DMS114 treated with DMSO at 0.1 percent for 48 hours (cell line): ENCODE measurements around the gene TBL1X.
"Not testable (repeated sequence)": the region's sequence is repeated elsewhere in the genome, so short reads cannot be mapped to it uniquely, and the experiment has no call there.

Experiments used
- DNase-seq: peaks from one replicate; lab custom pipeline; 2025; ENCODE audit not compliant: unreplicated experiment; lab: John Stamatoyannopoulos, UW

Gene TBL1X

DNA sequence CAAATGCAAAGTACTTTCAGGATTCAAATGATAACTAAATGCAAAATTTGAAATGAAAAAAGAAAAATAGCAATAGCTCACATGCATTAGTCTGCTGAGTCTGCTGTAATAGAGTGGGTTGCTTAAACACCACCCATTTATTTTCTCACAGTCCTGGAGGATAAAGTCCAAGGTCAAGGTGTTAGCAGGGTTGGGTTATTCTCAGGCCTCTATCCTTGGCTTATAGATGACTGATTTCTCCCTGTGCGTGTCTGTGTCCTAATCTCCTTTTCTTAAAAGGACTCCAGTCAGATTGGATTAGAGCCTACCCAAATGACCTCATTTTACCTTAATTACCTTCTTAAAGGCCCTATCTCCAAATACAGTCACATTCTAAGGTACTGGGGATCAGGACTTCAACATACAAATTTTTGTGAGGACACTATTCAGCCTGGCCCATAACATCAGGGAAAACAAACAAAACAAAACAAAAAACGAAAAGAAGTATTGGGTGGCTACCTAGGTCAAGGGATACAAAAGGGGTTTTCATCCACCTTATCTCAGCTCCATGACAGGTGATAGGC is 6.3 kb upstream of the TBL1X start:
- DNase-seq, result no peak

DNA sequence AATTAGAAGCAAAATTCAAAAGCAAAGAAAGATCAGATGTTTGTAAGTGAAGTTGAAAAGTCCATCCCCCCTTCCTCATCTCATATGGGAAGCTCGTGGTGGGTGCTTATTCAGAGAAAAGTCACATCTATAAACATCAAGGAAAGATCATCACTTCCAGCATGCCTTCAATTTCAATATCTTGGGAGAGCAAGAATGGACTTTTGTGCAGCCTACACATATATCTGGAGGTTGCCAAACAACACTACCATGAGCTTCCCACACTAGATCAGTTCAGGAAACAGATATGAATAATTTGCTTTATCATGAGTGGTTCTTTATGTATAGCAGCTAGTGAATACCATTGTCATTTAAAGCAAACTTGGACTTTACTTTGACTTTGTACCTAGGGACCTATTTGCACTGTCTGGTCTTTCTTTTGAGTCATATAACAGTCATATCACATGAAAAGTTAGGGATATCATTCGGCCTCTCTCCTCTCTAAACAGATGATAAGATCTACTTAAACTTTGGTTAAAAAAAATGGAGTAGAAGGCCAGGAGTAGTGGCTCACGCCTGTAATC is 5.6 kb upstream of the TBL1X start:
- DNase-seq, result no peak

DNA sequence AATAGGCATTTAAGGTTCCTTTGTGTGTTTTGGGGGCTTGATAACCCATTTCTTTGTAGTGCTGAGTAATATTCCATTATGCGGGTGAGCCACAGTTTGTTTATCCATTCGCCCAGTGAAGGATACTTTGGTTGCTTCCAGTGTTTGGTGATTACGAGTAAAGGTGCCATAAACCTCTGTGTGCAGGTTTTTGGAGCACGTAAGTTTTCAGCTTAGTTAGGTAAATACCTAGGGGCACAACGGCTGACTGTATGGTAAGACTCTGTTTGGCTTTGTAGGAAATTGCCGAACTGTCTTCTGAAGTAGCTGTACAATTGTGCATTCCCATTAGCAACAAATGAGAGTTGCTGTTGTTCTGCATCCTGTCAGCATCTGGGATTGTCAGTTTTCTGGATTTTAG is 3.8 kb upstream of the TBL1X start:
- DNase-seq, result no peak

DNA sequence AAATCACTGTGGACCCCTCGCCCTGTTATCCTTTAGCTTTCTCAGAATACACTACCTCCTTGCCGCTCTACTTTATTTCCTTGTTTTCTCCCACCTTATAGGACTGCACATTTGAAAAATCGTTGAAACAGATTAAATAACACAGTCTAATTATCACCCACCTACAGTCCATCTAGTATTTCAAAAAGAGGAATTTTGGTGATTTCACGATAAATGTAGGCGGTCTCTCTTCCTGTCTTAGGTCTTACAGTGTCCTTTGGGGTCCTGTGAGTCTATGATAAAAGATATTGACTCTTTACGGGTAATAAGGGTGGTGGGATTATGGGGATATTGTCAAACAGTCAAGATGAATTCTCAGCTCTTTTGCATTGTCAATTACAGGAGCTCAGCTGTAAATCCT is 2.4 kb upstream of the TBL1X start:
- no peak for DNase-seq

DNA sequence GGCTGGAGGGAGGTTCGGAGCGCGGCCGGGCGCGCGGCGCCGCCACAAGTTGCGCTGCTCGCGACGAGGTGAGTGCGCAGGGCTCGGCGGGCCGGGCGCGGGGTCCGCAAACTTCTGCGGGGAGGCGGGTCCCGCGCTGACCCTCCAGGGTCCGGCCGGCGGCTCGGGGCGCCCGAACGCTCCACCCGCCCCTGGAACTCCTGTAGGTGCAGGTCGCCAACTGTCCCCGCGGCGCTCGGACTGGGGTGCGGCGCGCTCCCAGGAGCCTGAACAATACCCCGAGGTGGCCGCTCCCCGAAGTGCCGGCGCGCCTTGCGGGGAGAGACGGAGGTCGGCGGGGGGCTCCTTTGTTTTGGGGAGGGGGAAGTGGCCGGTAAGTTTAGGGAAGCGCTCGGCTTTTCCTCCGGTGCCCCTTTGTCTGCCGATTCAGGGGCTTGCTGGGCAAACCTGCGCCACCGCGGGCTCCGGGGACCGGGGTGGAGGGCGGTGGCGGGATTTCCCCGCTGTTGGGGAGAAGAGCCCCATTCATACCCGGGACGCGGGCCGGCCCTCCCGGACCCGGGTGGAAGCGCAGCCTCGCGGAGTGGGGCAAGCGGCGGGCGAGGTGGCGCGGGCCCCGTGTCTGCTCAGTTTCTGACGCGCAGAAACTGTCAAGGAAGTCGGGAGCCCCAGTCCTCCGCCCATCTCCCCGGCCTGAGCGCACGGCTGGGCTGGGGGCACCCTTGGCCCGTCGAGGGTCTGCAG is 694 bp downstream of the TBL1X start:
- DNase-seq, result no peak

DNA sequence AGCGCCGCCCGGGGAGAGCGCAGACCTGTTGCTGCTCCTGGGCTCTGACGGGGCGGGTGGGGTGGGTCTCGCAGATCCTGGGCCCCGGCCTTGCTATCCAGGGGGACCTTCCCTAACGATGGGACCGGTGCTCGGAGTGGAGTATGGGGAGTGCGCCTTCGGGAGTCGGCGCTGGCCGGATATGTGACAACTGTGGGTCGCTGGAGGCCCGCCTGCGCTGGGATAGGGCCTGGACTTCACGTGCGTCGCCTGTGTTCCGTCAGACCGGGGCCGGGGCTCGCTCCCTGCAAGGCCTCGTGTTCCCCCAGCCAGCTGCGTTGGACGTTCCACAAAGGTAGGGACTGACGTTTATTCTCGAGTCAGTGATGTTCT is 1.3 kb downstream of the TBL1X start:
- no peak for DNase-seq

DNA sequence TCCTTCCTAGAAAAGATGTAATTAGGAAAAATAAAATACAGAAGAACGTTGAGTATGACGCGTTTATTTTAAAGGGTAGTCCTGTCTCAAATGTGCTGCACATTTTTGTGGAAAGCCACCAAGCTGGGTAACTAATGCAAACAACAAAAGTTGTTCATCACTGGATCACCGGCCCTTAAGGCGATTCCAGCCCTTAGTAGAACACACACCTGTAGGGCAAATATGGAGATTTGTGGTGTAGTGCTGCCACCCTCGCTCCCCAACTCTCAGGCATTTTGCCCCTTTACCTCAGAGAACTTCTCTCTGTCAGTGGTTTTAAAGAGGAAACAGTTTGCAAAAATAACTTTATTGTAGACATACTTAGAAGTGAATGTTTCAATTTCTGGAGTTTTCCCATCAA is 1.9 kb downstream of the TBL1X start:
- no peak for DNase-seq

DNA sequence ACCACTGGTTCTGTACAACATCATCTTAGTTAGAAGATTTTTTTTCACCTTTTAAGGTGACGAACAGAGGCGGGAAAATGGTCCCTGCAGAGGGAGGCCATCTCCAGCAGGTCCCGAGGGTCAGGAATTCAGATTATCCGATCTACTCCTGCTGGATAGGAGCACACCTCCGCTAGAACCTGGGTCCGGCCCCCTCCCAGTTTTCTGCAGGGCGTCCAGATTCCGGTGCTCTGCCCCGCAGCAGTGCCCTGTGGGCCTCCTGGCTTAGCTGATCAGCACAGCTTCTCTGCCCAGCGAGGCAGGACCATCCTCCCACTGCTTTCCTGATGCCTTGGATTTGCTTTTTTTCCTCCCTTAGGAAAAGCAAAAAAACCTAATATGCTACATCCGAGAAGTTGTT is 2.3 kb downstream of the TBL1X start:
- no peak for DNase-seq

DNA sequence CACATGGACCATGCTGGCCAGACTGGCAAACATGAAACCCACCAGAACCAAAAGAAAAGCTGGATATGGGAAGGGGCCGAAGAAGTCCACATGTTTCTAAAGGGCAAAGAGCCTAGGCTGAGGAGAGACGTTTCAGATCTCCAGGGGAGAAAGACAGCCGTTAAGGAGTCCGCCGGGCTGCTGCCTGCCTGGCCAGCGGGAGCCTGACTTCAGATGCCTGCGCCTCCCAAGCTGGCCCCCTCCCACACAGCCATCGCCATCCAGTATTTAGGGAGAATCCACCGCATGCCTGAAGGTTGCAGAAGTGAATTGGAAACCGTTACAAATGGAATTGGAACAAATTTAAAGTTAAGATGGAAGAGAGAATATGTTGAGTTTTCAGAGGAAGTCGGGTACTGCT is 2.9 kb downstream of the TBL1X start:
- DNase-seq, result no peak

DNA sequence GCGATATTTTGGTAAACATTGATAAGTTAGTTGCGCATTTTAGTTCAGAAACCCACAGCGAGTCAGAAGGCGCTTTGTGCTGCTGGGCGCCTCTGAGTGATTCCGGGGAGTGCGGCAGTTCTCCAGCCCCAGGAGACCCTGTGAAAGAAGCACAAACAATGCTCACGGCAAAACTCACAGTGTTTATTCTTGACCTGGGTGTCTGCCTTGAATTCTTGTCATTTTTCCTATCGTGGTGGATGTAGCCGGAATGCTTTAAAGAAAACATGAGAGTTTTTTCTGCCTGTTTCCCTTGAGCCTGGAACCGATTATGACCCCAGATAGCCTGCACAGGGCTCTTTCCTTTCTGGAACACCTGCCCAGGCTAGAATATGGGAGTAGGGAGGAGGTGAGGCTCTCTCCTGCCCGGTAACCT is 6.7 kb downstream of the TBL1X start:
- DNase-seq, result no peak

DNA sequence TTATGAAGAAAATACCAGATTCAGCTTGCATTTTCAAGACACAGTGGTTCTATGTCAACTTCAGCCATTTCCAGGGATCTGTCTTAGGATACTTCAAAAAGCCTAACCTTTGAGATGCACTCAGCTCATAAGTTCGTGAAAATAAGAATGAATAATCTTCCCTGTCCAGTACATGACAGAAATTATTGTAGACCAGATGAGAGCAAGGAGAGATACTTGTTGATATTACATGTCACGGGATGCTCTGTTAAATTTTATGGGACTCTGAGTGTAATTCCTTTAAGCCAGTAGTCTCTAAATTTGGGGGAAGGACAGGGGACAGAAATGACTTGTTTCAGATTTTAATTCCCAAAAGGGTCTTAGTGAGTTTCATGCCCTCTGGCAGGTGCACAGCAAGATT is 8.8 kb downstream of the TBL1X start:
- DNase-seq, result no peak

DNA sequence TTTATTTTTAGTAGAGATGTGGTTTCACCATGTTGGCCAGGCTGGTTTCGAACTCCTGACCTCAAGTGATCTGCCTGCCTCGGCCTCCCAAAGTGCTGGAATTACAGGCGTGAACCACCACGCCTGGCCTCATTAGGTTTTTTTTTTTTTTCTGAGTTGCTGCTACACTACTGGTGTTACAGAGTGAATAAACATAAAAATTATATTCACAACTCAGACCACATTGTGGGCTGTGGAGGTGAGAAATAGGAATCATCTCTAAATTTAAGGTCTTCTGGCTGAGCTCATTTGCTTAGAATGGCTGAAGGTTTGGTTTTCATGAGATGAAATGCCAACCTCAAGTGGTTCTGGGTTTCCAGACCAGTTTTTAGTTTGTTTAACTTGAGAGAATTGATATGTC is 10.6 kb downstream of the TBL1X start:
- DNase-seq, result not testable (repeated sequence)

DNA sequence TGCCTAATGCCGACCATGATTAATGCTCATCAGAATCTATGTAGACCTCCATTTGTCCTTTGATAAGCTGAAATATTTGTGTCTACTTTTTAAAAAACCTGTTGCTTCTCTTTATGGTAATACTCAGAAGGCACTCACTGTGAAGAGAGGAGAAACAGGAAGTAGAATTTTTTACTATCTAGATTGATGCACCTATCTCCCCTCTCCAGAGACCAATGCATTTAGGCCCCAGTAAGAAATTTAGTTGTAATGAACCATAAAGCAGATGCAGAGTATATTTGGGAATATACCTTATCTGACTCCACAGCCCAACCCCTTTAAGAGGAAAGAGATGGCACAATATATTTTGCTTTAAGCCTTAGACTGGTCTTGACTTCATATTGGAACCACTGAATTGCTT is 11.1 kb downstream of the TBL1X start:
- no peak for DNase-seq

DNA sequence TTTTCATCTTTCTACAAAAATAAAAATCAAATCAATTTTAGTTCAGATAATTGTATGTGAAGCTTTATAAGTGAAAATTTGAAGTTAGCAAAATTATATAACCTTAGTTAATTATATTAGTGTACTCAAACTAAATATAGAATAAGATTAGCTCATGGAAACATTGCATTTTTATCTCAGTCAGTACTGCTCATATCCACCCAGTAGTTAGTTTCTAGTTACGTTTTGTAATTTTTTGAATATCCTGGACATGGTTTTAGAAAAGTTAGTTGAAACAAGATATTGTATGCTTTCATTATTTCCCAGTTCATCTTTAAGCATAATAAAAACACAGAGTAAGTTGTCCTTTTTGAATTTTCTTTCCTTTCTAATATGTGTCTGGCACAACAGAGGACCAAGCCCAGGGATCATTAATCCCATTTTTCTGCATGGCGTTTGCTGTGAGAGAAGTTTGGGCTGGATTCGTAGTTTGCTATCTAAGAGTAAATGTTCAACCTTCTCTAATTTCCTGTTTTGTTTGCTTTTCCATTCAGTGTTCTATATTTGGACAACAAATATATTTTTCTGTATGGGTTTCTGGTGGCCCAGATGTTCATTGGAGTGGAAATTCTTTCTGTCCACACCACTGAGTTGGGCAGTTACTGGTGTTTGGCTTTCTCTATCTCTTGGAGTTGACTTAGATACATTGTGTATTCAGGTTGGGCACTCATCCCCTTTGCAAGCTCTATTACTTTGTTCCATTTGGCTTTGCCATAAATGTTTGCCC is 12.1 kb downstream of the TBL1X start:
- no peak for DNase-seq

DNA sequence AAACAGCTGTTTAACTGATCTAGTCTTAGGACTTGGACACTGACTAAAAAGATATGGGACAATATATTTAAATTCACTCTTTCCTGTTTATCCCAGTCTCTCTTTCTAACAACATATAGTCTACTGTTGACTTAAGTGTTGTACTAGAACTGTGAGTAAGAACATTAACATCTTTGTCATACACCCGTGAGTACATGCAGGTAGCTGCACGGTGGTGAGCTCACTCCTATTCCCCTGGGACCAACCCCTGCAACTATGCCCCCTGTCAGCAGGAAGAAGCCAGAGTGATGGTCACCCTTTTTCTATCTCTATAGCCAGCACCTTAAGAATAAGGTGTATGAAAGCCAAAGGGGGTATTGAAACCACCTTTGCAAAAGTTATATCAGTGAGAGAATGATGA is 17.6 kb downstream of the TBL1X start:
- no peak for DNase-seq

DNA sequence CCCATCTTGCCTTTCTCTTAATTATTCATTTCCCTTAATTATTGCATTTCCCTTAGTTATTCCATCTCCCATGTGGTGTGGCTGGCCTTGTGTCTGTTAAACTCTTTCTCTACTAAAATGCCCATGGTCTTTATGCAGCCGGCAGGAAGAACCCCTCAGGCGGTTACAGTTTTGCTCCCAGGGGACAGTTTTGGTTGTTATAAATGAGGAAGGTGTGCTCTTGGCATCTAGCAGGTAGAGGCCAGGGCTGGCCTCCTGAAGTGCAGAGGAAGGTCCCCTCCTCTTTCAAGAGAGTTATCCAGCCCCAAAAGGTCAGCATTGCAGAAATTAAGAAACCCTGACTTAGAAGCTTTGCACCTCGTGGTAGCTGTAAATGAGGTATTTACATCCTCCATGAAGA is 18.0 kb downstream of the TBL1X start:
- DNase-seq, result no peak

DNA sequence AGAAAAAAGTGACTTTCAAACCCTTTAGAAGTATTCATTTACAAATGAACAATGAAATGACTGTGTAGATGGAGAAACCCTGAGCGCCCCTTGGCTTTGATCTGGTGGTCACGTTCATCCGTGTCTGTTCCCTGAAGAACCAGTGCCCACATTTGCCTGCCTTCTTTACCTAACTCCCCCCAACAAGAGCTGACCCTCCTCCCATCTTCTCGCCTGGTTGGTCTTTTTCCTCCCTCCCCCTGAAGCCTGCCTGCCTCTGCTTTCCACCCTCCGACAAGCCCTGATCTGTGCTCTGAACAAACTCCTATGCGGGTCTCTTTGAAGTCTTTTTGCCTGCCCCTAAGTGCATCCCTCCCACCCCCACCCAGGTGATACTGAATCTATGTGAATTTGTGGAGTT is 18.5 kb downstream of the TBL1X start:
- no peak for DNase-seq

DNA sequence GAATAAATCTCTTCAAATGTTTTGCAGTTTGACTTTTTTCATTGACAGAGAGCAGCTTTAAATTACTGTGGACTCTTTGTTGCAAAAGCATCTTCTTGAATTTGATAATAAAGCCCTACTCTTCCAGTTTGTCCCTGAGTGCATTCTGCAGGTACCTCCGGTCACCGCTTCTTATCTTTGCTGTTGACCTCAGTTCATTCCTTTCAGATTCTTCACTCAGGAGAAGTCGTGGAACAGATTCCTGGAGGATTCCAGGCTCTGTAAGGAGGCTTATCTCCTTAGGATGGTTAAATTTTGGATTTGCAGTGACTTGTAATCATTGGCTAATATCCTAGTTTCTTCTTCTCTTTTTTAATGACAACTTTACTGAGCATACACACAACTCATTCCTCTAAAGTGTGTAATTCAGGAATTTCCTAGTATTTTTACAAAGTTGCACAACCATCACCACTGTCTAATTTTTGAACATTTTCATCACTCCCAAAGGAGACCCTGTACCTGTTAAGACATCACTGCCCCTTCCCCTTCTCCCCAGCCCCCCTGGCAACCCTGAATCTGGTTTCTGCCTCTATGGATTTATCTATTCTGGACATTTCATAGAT is 22.0 kb downstream of the TBL1X start:
- DNase-seq, result no peak

DNA sequence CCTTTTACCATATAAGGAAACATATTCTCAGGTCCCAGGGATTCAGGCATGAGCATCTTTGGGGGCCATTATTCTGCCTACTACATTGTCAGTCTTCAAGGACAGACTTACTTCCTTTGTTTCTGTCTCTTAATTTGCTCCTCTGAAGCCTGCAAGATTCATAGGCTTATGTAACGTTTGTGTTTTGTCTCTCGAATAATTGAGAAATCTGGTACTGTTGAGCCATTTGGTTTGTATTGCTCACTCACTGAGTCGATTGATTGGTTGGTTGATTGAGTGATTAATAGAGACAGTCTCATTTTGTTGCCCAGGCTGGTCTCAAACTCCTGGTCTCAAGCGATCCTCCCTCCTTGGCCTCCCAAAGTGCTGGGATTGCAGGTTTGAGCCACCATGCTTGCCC is 23.7 kb downstream of the TBL1X start:
- DNase-seq, result no peak

DNA sequence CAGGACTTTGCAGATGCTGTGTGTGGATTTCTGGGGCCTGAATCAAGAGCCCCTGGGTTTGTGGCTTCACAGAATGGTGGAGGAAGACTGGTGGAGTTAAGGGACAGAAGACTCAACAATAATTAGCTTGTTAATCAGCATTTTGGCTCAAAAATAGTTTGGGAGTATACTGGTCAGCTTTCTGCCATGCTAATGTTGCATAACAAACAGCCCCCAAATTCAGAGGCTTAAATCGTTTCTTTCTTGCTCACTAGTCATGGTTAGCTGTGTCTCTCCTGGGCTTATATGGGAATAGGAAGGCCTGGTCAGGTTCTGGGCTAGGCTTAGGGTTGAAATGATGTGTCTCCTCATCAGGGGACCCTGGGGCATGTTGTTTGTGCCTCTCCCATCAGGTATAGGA is 24.4 kb downstream of the TBL1X start:
- DNase-seq, result no peak

DNA sequence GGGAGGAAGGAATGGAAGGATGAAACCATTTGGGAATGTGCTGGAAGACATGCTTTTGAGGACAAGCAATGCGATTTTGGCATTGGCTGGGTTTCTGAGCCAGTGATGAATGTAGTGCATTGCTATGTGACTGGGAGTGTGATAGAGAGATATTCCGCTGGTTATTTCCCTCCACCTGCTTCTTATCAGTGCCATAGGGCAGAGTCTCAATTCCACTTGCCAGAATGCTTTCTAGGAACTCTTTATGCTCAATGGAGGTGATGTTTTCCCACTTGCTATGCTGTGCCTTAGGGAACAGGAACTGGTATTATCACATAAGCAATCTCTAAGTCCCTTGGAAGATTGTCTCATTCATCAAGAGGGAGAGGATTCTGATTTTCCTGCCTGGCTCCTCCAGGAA is 28.0 kb downstream of the TBL1X start:
- no peak for DNase-seq

DNA sequence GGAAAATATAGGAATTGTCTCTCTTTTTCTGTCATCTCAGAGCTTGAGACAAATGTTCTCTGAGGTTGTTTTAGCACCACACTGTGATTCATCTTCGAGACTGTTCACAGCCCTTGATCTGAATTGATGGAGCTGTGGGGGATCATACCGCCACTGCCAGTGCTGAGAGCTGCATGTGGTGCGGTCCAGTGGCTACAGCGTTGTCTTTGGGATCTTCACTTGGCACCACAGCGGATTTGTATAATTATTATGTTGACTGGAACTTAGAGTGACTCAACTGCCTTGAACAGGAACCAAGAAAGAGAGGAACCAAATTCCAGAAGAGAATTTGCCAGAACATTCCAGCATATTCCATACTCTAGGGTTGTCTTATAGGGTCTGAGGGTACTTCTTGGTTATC is 29.1 kb downstream of the TBL1X start:
- DNase-seq, result no peak
